GM19193 (cell line): ENCODE results near the gene SLC25A33.

ENCODE experiments used
- POLR2A ChIP-seq: IDR thresholded peaks from 4 replicates; pipeline ENCODE4 v1.6.1; 2011; ENCODE audit not compliant: insufficient read depth, insufficient read length; ENCODE audit errors: extremely low read depth

The SLC25A33 gene

DNA sequence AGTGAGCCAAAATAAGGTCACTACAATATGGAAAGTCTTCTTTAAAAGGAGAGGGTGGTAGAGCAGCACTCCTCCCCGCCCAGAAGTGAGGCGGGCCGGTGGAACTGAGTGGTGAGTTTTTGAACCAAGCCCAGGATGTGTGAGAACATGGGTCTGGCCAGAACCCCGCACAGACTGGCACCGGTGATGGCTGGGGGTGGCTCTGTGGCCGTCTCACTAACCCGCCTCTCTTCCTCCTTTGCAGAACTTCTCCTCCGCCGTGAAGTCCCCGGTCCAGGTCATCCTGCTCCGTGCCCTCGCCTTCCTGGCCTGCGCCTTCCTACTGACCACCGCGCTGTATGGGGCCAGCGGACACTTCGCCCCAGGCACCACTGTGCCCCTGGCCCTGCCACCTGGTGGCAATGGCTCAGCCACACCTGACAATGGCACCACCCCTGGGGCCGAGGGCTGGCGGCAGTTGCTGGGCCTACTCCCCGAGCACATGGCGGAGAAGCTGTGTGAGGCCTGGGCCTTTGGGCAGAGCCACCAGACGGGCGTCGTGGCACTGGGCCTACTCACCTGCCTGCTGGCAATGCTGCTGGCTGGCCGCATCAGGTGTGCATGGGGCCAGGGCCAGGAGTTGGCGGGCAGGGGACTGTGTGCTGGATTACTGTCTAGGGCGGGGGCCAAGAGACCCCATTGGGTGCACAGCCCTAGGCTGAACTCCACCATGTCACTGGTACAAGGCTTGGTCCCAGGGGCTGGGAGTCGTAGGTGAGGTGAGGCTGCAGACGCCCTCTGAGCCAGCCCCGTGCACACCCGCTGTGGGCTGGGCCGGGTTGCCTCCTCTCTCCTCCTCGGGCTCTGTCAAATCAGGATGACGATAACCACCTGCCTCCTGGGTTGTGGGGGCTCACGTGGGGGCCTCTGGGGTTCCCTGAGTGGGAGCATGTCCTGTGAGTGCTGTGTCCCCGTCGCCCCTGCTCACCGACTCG, 61.9 kb downstream of the SLC25A33 start:
- no peak for TF ChIP-seq POLR2A

DNA sequence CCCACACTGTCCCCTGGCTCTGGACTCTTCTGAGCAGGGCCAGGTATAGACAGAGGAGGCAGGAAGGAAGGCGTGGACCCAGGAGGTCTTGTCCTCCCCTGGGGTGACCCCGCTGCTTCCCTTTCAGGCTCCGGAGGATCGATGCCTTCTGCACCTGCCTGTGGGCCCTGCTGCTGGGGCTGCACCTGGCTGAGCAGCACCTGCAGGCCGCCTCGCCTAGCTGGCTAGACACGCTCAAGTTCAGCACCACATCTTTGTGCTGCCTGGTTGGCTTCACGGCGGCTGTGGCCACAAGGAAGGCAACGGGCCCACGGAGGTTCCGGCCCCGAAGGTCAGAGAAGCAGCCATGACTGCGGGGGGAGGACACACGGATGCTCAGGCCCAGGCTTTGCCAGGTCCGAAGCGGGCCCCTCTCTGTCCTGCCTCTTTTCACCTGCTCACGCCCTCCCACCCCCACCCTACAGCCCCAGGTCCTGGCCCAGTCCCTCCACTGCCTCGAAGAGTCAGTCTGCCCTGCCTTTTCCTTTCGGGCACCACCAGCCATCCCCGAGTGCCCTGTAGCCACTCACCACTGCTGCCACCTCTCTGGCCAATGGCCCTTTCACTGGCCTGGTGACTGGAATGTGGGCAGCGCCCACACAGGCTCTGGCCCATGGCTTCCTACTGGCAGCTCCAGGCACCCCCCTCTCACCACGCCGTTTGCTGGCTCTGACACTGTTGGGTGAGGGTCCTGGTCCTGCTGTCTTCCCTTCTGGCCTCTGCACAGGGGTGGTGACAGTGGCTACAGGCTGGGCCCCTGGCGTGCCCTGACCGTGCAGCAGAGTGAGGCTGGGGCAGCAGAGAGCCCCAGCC, 62.9 kb downstream of the SLC25A33 start:
- no peak for TF ChIP-seq POLR2A

GRCh38 chr1:9602794-9603167, 63.5 kb downstream of the SLC25A33 start:
- no peak for TF ChIP-seq POLR2A

- no peak for TF ChIP-seq POLR2A
These were observed 64.0 kb downstream of the SLC25A33 start for GRCh38 chr1:9603307-9603706.

DNA sequence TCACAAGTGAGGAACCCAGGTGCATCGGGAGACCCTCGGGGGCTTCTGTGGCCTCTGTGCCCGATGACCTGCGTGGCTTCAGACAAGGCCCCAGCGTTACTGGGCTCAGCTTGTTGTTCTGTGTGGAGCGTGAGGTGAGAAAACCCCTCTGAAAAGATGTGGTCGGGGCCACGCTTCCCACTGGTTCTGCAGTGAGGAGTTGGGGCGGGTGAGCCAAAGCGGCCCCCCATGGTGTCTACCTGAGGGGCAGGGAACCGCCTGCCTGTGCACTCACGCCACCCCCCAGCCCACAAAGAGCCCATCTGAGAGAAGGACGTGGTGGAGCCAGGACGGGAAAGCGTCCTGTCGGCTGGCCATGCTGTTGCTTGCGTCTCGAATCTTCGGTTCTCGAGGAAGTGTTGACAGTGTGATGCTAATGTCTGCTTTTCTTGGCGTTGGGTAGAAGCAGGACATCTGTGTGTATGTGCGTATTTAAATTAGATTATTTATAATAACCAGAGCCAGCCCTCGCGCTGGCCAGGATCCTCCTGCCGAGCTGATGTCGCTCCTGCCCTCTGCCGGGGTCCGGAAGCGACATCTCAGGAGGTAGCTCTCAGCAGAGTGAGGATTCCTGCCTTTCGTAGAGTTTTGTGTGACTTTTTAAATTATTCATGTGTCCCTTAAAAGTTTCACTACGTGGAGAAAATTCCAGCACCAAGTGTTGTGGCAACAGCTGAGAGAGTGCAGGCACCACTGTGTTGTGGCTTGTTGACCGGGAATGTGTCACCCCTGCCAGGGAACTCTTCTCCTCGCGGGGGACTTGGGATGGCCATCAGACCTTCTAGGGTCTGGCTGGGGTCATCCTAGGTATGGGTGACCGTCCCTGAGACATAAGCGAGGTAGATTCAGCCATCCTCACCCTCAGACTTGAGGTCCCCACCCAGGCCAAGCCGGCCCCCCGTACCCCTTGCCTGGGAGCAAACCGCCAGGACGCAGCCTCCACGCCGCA, 64.8 kb downstream of the SLC25A33 start:
- no peak for TF ChIP-seq POLR2A

GRCh38 chr1:9604836-9605235, 65.6 kb downstream of the SLC25A33 start:
- TF ChIP-seq POLR2A: no peak

- no peak for TF ChIP-seq POLR2A
These were observed 66.7 kb downstream of the SLC25A33 start for GRCh38 chr1:9605946-9606455.

DNA sequence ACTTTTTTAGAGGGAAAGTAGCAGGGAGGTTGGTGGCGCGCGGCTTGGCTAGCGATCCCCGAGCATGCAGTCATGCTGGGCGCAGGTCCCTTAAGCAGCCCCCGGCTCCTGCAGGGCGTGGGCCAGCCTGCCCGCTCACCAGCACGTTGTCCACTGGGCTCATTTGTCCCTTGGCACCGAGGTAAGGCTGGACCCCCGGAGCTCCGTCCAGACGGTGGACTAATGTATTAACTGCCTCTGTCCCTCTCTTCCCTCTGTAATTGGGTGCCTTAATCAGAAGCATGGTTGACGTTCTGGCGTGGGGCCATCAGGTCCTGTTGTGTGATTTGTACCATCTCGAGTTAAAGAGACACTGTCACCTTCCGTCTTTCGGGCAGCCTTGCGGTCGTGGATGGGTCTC, 67.2 kb downstream of the SLC25A33 start:
- TF ChIP-seq POLR2A: no peak

DNA sequence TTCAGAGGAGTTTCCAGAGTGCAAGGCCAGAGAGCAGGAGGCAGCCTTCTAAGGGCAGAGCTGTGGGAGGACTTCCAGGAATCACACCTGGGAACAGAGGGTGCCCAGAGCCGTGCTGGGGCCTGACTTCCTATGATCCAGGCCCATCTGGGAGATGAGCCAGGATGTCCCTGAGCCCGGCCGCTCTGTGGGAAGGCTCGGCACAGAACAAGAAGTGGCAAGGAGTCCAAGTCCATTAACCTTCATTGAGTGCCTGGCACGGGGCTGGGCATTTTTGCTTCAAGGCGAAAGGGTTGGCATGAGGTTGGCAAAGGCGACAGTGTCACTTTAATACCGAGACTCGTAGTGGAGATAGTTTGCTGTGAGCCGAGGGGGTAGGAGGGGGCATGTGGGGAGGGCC, 67.7 kb downstream of the SLC25A33 start:
- TF ChIP-seq POLR2A: no peak

- no peak for TF ChIP-seq POLR2A
These were observed 68.1 kb downstream of the SLC25A33 start for GRCh38 chr1:9607352-9607751.

GRCh38 chr1:9609998-9610397, 70.7 kb downstream of the SLC25A33 start:
- TF ChIP-seq POLR2A: no peak

GRCh38 chr1:9610548-9610947, 71.3 kb downstream of the SLC25A33 start:
- TF ChIP-seq POLR2A: no peak

- no peak for TF ChIP-seq POLR2A
These were observed 72.5 kb downstream of the SLC25A33 start for GRCh38 chr1:9611716-9612115.

- TF ChIP-seq POLR2A: no peak
These were observed 73.0 kb downstream of the SLC25A33 start for GRCh38 chr1:9612162-9612845.

GRCh38 chr1:9612871-9613624, 73.8 kb downstream of the SLC25A33 start:
- no peak for TF ChIP-seq POLR2A
